ENCODE measurements around the gene AQP2. TPM values are rescaled to one million over a fixed set of nuclear protein-coding genes. Genes with fewer than 3 reads are reported as not detected.
A peak's percentile ranks its signal among the peaks of the same experiment; 100 is the strongest.

The AQP2 gene
- total RNA-seq, 5 donors from 2014 or later (not counting 1 experiment from before 2014, with no cell fraction given) = not detected

GRCh38 chr12:49966511-49967041, 16.0 kb downstream of the AQP2 start:
- DNase-seq (peak in 1 of 35 experiments; percentile 19), ATAC-seq (replicated peaks in 1 of 4) (peak in 1 of 4 experiments; percentile 3)
- Mint-ChIP-seq H3K4me3 (peak overlapping the region in 1 of 3 donors; percentile 79), H3K9me3 (no peaks in the 10 kb centered on the region), H3K36me3 (no peaks in the 10 kb centered on the region), H3K27ac (no peak overlapping the region), H3K27me3 (peaks cover 24 to 47% of the 10 kb centered on the region in 2 donors), H3K4me1 (peaks cover 4 to 6% (median 6%) of the 10 kb centered on the region in 3 donors)
- H3K36me3 ChIP-seq (ENCODE audit: control insufficient read depth in 2 of 2, extremely low read depth in 1 of 2, insufficient read depth in 1 of 2, low read length in 1 of 2) = no peaks in the 10 kb centered on the region
- peaks cover 0 to 16% of the 10 kb centered on the region in 2 experiments for H3K4me1 ChIP-seq (ENCODE audit: control insufficient read depth in 1 of 2, extremely low read depth in 1 of 2, insufficient read depth in 2 of 2, low read length in 2 of 2)
- no peak overlapping the region for H3K4me3 ChIP-seq (ENCODE audit: control insufficient read depth in 1 of 2, extremely low read depth in 1 of 2, low read length in 1 of 2)
- no peak overlapping the region for H3K27ac ChIP-seq (ENCODE audit: low read length)
- POLR2A ChIA-PET = no interaction called here
- H3K27me3 ChIP-seq (replicated peaks in 1 of 2; ENCODE audit: control insufficient read depth in 2 of 2, extremely low read depth in 1 of 2, insufficient read depth in 2 of 2, low read length in 1 of 2) = peaks cover 0 to 91% of the 10 kb centered on the region in 2 experiments
- CTCF ChIA-PET = interaction anchor here (0.7 to 3.4 kb wide), 14 partner anchors 12 to 104 kb away, joined by 3 to 24 read pairs (median 4); partner anchors contain the start of gene RACGAP1 (in 1 of the 2)
- no peaks in the 10 kb centered on the region for H3K9me3 ChIP-seq
- WGBS (ENCODE audit: insufficient coverage) = 20% methylated on average over 7 of the region's 16 CpGs

- Mint-ChIP-seq H3K27me3 (peaks cover 24 to 44% of the 10 kb centered on the region in 2 donors), H3K36me3 (no peaks in the 10 kb centered on the region), H3K4me3 (peak overlapping the region; percentile 55 to 79 (median 64)), H3K27ac (no peak overlapping the region), H3K9me3 (no peaks in the 10 kb centered on the region), H3K4me1 (peaks cover 4 to 6% (median 6%) of the 10 kb centered on the region in 3 donors)
- Histone ChIP-seq H3K27me3 (replicated peaks in 1 of 2; ENCODE audit: control insufficient read depth in 2 of 2, extremely low read depth in 1 of 2, insufficient read depth in 2 of 2, low read length in 1 of 2) (peaks cover 0 to 89% of the 10 kb centered on the region in 2 experiments), H3K9me3 (no peaks in the 10 kb centered on the region), H3K27ac (ENCODE audit: low read length) (no peak overlapping the region), H3K4me3 (ENCODE audit: control insufficient read depth in 1 of 2, extremely low read depth in 1 of 2, low read length in 1 of 2) (peak overlapping the region; percentile 48 to 60), H3K36me3 (ENCODE audit: control insufficient read depth in 2 of 2, extremely low read depth in 1 of 2, insufficient read depth in 1 of 2, low read length in 1 of 2) (no peaks in the 10 kb centered on the region), H3K4me1 (ENCODE audit: control insufficient read depth in 1 of 2, extremely low read depth in 1 of 2, insufficient read depth in 2 of 2, low read length in 2 of 2) (peaks cover 0 to 16% of the 10 kb centered on the region in 2 experiments)
- ATAC-seq (replicated peaks in 1 of 4) (peak; percentile 84 to 88 (median 84)), DNase-seq (peak; percentile 72 to 96 (median 89))
- 3% methylated on average over 36 of the region's 40 CpGs for WGBS (ENCODE audit: insufficient coverage)
- ChIA-PET POLR2A (no interaction called here), CTCF (interaction anchor here (0.6 to 3.4 kb wide), 18 partner anchors 11 to 389 kb away, joined by 3 to 24 read pairs (median 3); partner anchors contain the start of gene RACGAP1 (in 1 of the 2))
Measured at GRCh38 chr12:49967042-49967776, 16.7 kb downstream of the AQP2 start.

GRCh38 chr12:49967777-49968250, 17.3 kb downstream of the AQP2 start:
- Histone ChIP-seq H3K9me3 (no peaks in the 10 kb centered on the region), H3K27ac (ENCODE audit: low read length) (no peak overlapping the region), H3K36me3 (ENCODE audit: control insufficient read depth in 2 of 2, extremely low read depth in 1 of 2, insufficient read depth in 1 of 2, low read length in 1 of 2) (no peaks in the 10 kb centered on the region), H3K27me3 (replicated peaks in 1 of 2; ENCODE audit: control insufficient read depth in 2 of 2, extremely low read depth in 1 of 2, insufficient read depth in 2 of 2, low read length in 1 of 2) (peaks cover 0 to 89% of the 10 kb centered on the region in 2 experiments), H3K4me1 (ENCODE audit: control insufficient read depth in 1 of 2, extremely low read depth in 1 of 2, insufficient read depth in 2 of 2, low read length in 2 of 2) (peaks cover 0 to 16% of the 10 kb centered on the region in 2 experiments), H3K4me3 (ENCODE audit: control insufficient read depth in 1 of 2, extremely low read depth in 1 of 2, low read length in 1 of 2) (peak overlapping the region; percentile 48 to 60)
- WGBS (ENCODE audit: insufficient coverage) = 29% methylated on average over 12 of the region's 15 CpGs
- ATAC-seq (replicated peaks in 1 of 4) (peak in 3 of 4 experiments; percentile 6 to 25 (median 17)), DNase-seq (no peak)
- peak overlapping the region; percentile 55 to 79 (median 64) for H3K4me3 Mint-ChIP-seq
- POLR2A ChIA-PET = interaction anchor here in 1 of 2 donors (0.5 kb wide), 1 partner anchor 146 kb away, joined by 3 read pairs; no protein-coding TSS in a partner anchor
- H3K27me3 Mint-ChIP-seq = peaks cover 19 to 39% of the 10 kb centered on the region in 2 donors
- H3K9me3 Mint-ChIP-seq = no peaks in the 10 kb centered on the region
- CTCF ChIA-PET = interaction anchor here (0.6 to 3.4 kb wide), 12 partner anchors 11 to 389 kb away, joined by 3 to 24 read pairs (median 4); no protein-coding TSS in a partner anchor
- no peak overlapping the region for H3K27ac Mint-ChIP-seq
- H3K4me1 Mint-ChIP-seq = peaks cover 4 to 6% (median 4%) of the 10 kb centered on the region in 3 donors
- H3K36me3 Mint-ChIP-seq = no peaks in the 10 kb centered on the region

DNA sequence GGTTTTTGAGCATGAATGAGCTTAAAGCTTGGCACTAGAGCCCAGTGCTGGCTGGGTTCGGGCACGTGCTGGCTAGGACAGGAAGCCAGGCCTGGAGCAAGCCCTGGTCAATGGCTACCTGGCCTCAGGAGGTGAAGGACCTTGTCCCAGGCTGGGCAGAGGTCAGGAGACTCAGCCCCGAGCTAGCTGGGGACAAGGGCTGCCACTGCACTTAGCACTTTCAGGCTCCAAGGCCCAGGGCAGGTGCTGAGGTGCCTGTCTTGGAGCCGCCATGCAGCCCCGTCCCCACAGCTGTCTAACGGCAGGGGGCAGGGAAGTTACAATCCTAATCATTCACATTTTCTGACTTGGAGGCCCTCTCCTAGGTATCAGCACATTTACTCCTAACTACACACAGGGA, 17.9 kb downstream of the AQP2 start:
- Mint-ChIP-seq H3K36me3 (no peaks in the 10 kb centered on the region), H3K4me1 (peaks cover 4 to 6% (median 4%) of the 10 kb centered on the region in 3 donors), H3K27me3 (peaks cover 15 to 33% of the 10 kb centered on the region in 2 donors), H3K4me3 (peak overlapping the region in 1 of 3 donors; percentile 79), H3K9me3 (no peaks in the 10 kb centered on the region), H3K27ac (no peak overlapping the region)
- H3K36me3 ChIP-seq (ENCODE audit: control insufficient read depth in 2 of 2, extremely low read depth in 1 of 2, insufficient read depth in 1 of 2, low read length in 1 of 2) = no peaks in the 10 kb centered on the region
- WGBS (ENCODE audit: insufficient coverage) = 85% methylated on average over 3 of the region's 6 CpGs
- H3K27me3 ChIP-seq (replicated peaks in 1 of 2; ENCODE audit: control insufficient read depth in 2 of 2, extremely low read depth in 1 of 2, insufficient read depth in 2 of 2, low read length in 1 of 2) = peaks cover 0 to 85% of the 10 kb centered on the region in 2 experiments
- CTCF ChIA-PET = interaction anchor here (0.6 to 3.4 kb wide), 4 partner anchors 10 to 87 kb away, joined by 4 to 24 read pairs (median 4); no protein-coding TSS in a partner anchor
- no peak for ATAC-seq (replicated peaks in 1 of 4)
- H3K9me3 ChIP-seq = no peaks in the 10 kb centered on the region
- H3K4me3 ChIP-seq (ENCODE audit: control insufficient read depth in 1 of 2, extremely low read depth in 1 of 2, low read length in 1 of 2) = no peak overlapping the region
- H3K27ac ChIP-seq (ENCODE audit: low read length) = no peak overlapping the region
- DNase-seq = no peak
- POLR2A ChIA-PET = interaction anchor here (0.5 to 0.6 kb wide), 2 partner anchors 146 to 198 kb away, joined by 3 read pairs; no protein-coding TSS in a partner anchor
- peaks cover 0 to 16% of the 10 kb centered on the region in 2 experiments for H3K4me1 ChIP-seq (ENCODE audit: control insufficient read depth in 1 of 2, extremely low read depth in 1 of 2, insufficient read depth in 2 of 2, low read length in 2 of 2)

DNA sequence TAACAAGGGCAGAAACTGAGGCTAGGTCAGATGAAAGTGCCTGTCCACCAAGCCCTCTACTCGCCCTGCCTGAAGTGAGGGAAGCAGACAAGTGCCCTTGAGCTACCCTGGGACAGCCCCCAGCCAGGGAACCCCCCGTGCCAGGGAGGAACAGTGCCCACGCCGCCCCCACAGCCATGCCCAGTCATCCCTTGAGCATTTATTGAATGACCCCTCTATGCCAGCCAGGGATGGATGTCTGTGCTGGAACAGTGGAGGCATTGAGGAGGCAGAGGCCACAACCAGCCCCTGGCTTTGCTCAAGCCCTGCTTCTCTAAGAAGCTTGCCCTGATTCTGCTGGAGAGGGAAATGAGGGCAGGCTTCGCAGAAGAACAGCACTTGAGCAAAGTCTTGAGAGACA, 18.5 kb downstream of the AQP2 start:
- POLR2A ChIA-PET = no interaction called here
- peaks cover 0 to 16% of the 10 kb centered on the region in 2 experiments for H3K4me1 ChIP-seq (ENCODE audit: control insufficient read depth in 1 of 2, extremely low read depth in 1 of 2, insufficient read depth in 2 of 2, low read length in 2 of 2)
- H3K9me3 ChIP-seq = no peaks in the 10 kb centered on the region
- peaks cover 0 to 80% of the 10 kb centered on the region in 2 experiments for H3K27me3 ChIP-seq (replicated peaks in 1 of 2; ENCODE audit: control insufficient read depth in 2 of 2, extremely low read depth in 1 of 2, insufficient read depth in 2 of 2, low read length in 1 of 2)
- no peaks in the 10 kb centered on the region for H3K36me3 ChIP-seq (ENCODE audit: control insufficient read depth in 2 of 2, extremely low read depth in 1 of 2, insufficient read depth in 1 of 2, low read length in 1 of 2)
- H3K4me3 ChIP-seq (ENCODE audit: control insufficient read depth in 1 of 2, extremely low read depth in 1 of 2, low read length in 1 of 2) = no peak overlapping the region
- 67% methylated on average over 5 of the region's 5 CpGs for WGBS (ENCODE audit: insufficient coverage)
- Mint-ChIP-seq H3K27me3 (peaks cover 12 to 27% of the 10 kb centered on the region in 2 donors), H3K9me3 (no peaks in the 10 kb centered on the region), H3K4me3 (no peak overlapping the region), H3K4me1 (peaks cover 4 to 6% (median 4%) of the 10 kb centered on the region in 3 donors), H3K36me3 (no peaks in the 10 kb centered on the region), H3K27ac (no peak overlapping the region)
- DNase-seq = no peak
- no peak for ATAC-seq (replicated peaks in 1 of 4)
- CTCF ChIA-PET = interaction anchor here in 1 of 2 donors (0.6 kb wide), 1 partner anchor 160 kb away, joined by 5 read pairs; no protein-coding TSS in a partner anchor
- H3K27ac ChIP-seq (ENCODE audit: low read length) = no peak overlapping the region

Measured in T-cell (primary cell).